Panc1 (cell line): ENCODE results near the gene MT1X. TPM values are rescaled to one million over a fixed set of nuclear protein-coding genes. Genes with fewer than 3 reads are reported as not detected.
"Not testable (repeated sequence)": the region's sequence is repeated elsewhere in the genome, so short reads cannot be mapped to it uniquely, and the experiment has no call there.

Experiments
- ATAC-seq: fragments of 200-7000 bp; cut with Tn5 transposase; 2 replicates; pipeline ENCODE4 v1.9.1; 2020; ENCODE audit warnings: mild to moderate bottlenecking, moderate library complexity
- BruUV-seq: library from RNA; stranded (reverse); fragments of 400-500 nt; replicated peaks from 2 replicates; lab custom pipeline; 2021; lab: Mats Ljungman, UMichigan
- CTCF ChIA-PET: fragments of 300-600 bp; sonication (Branson Sonifier 250); formaldehyde crosslinking; loops from one replicate; lab custom pipeline; 2022; ENCODE audit warnings: antibody characterized with exemption; lab: Charles Lee
- POLR2A ChIA-PET: fragments of 300-600 bp; sonication (Branson Sonifier 250); formaldehyde crosslinking; loops from one replicate; lab custom pipeline; 2022; ENCODE audit warnings: antibody characterized with exemption; lab: Charles Lee
- DNase-seq: peaks from one replicate; pipeline ENCODE4 v3.0.0-alpha.2; 2010; ENCODE audit warnings: low read depth, low spot score
- H3K27ac ChIP-seq: 2 replicates; pipeline ENCODE4 v1.5.1; 2011; ENCODE audit warnings: mild to moderate bottlenecking, low read length, inconsistent platforms
- H3K27me3 ChIP-seq: fragments of 200-500 bp; sonication (Bioruptor generic); 2 replicates; pipeline ENCODE4 v1.6.0; 2014; ENCODE audit warnings: low read length, inconsistent platforms; ENCODE audit not compliant: control insufficient read depth, insufficient read depth
- H3K36me3 ChIP-seq: fragments of 200-500 bp; sonication (Bioruptor generic); 2 replicates; pipeline ENCODE4 v1.5.1; 2014; ENCODE audit warnings: inconsistent platforms, mild to moderate bottlenecking, low read length, moderate library complexity; ENCODE audit not compliant: control insufficient read depth, insufficient read depth
- H3K4me1 ChIP-seq: 2 replicates; pipeline ENCODE4 v1.5.1; 2011; ENCODE audit warnings: inconsistent platforms, mild to moderate bottlenecking, low read length, moderate library complexity; ENCODE audit not compliant: control insufficient read depth, insufficient read depth
- H3K4me3 ChIP-seq, 2 experiments: 2 replicates each; pipeline ENCODE4 v1.5.1; 2011 to 2012; ENCODE audit warnings: low read depth in 2 of 2, low read length in 2 of 2, mild to moderate bottlenecking in 2 of 2, inconsistent platforms in 1 of 2, moderate library complexity in 1 of 2
- H3K9me3 ChIP-seq: fragments of 200-500 bp; sonication (Bioruptor generic); 2 replicates; pipeline ENCODE4 v1.5.1; 2014; ENCODE audit warnings: low read depth, mild to moderate bottlenecking, inconsistent platforms, low read length, moderate library complexity; ENCODE audit not compliant: control insufficient read depth, insufficient read depth
- CTCF ChIP-seq: fragments of 450-650 bp; IDR thresholded peaks from 2 replicates; pipeline ENCODE4 v1.5.1; 2017; ENCODE audit warnings: mild to moderate bottlenecking
- POLR2AphosphoS5 ChIP-seq: IDR thresholded peaks from 2 replicates; pipeline ENCODE4 v1.6.1; 2012; ENCODE audit warnings: mild to moderate bottlenecking, low read depth, low read length, moderate library complexity
- REST ChIP-seq, 2 experiments: IDR thresholded peaks; 2 replicates each; pipeline ENCODE4 v1.6.1; 2011 to 2012; ENCODE audit warnings: low read depth in 2 of 2, control low read depth in 1 of 2, low read length in 1 of 2, mild to moderate bottlenecking in 1 of 2, moderate library complexity in 1 of 2; ENCODE audit not compliant: insufficient read depth in 1 of 2
- SIN3A ChIP-seq: IDR thresholded peaks from 2 replicates; pipeline ENCODE4 v1.6.1; 2012; ENCODE audit warnings: low read depth, mild to moderate bottlenecking, low read length, moderate library complexity, borderline replicate concordance; ENCODE audit not compliant: insufficient read depth
- TCF7L2 ChIP-seq: IDR thresholded peaks from 2 replicates; pipeline ENCODE4 v1.6.1; 2011; ENCODE audit warnings: mild to moderate bottlenecking, low read depth, low read length, inconsistent platforms
- in situ Hi-C: cut with HindIII; loops from 2 replicates; pipeline ENCODE4 v1.10.0; 2016; ENCODE audit warnings: low sequenced_read_pairs, low pct_unique_long_range_greater_than_20kb
- intact Hi-C: fragments of 100-400 bp; cut with micrococcal nuclease; formaldehyde crosslinking; loops from one replicate; pipeline ENCODE4 v1.10.0; 2022; ENCODE audit not compliant: unreplicated experiment
- total RNA-seq: library from RNA; stranded (reverse); gene quantifications from one replicate; pipeline ENCODE4 v1.2.1, GENCODE V29; 2021; ENCODE audit not compliant: unreplicated experiment

MT1X gene
- total RNA-seq, 1 experiment from 2014 or later, result 25.9 TPM

- Histone ChIP-seq H3K4me3 (no peak overlapping the region), H3K9me3 (no peaks in the 10 kb centered on the region), H3K27ac (no peak overlapping the region), H3K4me1 (no peaks in the 10 kb centered on the region), H3K27me3 (no peaks in the 10 kb centered on the region), H3K36me3 (no peaks in the 10 kb centered on the region)
- no TSS peak for BruUV-seq
- intact Hi-C loops, result no loop called here
- no peak for TF ChIP-seq TCF7L2
- TF ChIP-seq CTCF, result no peak
- ChIA-PET CTCF (no interaction called here), POLR2A (no interaction called here)
- in situ Hi-C loops, result no loop called here
- DNase-seq (no peak), ATAC-seq (no peak)
Observed at GRCh38 chr16:56669840-56670619, 12.2 kb upstream of the MT1X start.

- Histone ChIP-seq H3K27me3 (no peaks in the 10 kb centered on the region), H3K4me1 (no peaks in the 10 kb centered on the region), H3K9me3 (no peaks in the 10 kb centered on the region), H3K4me3 (no peak overlapping the region), H3K27ac (no peak overlapping the region), H3K36me3 (no peaks in the 10 kb centered on the region)
- DNase-seq (no peak), ATAC-seq (no peak)
- TF ChIP-seq CTCF (no peak), TCF7L2 (no peak), POLR2AphosphoS5 (no peak), SIN3A (no peak), REST (IDR thresholded peaks at IDR 0.05; ENCODE audit: insufficient read depth in 1 of 2, low read depth in 2 of 2, low read length in 1 of 2) (no peak)
- ChIA-PET CTCF (no interaction called here), POLR2A (no interaction called here)
- in situ Hi-C loops, result no loop called here
- no TSS peak for BruUV-seq
- intact Hi-C loops, result no loop called here
Observed at GRCh38 chr16:56670620-56670934, 11.7 kb upstream of the MT1X start.

GRCh38 chr16:56671691-56672090 lies 10.6 kb upstream of the MT1X start:
- BruUV-seq, H3K4me3 ChIP-seq, H3K4me1 ChIP-seq, POLR2A ChIA-PET, in situ Hi-C loops, DNase-seq, H3K27me3 ChIP-seq, H3K9me3 ChIP-seq, CTCF ChIA-PET, intact Hi-C loops, H3K36me3 ChIP-seq, H3K27ac ChIP-seq, ATAC-seq: not testable (repeated sequence)

GRCh38 chr16:56672171-56672570 lies 10.1 kb upstream of the MT1X start:
- POLR2A ChIA-PET, result interaction anchor here (0.6 kb wide), 1 partner anchor 43 kb away, joined by 3 read pairs; no protein-coding TSS in a partner anchor
- H3K9me3 ChIP-seq, H3K36me3 ChIP-seq, intact Hi-C loops, H3K27ac ChIP-seq, H3K27me3 ChIP-seq, CTCF ChIA-PET, BruUV-seq, in situ Hi-C loops, ATAC-seq, H3K4me1 ChIP-seq, DNase-seq, H3K4me3 ChIP-seq: not testable (repeated sequence)
